ENCODE results near the gene CDH13. TPM values are rescaled to one million over a fixed set of nuclear protein-coding genes. Genes with fewer than 3 reads are reported as not detected.

CDH13 gene
- total and polyA plus RNA-seq, 2 of the 8 experiments (the other 6 are each of a cell fraction or from before 2014, with no cell fraction given): 2.3 to 2.4 TPM

DNA sequence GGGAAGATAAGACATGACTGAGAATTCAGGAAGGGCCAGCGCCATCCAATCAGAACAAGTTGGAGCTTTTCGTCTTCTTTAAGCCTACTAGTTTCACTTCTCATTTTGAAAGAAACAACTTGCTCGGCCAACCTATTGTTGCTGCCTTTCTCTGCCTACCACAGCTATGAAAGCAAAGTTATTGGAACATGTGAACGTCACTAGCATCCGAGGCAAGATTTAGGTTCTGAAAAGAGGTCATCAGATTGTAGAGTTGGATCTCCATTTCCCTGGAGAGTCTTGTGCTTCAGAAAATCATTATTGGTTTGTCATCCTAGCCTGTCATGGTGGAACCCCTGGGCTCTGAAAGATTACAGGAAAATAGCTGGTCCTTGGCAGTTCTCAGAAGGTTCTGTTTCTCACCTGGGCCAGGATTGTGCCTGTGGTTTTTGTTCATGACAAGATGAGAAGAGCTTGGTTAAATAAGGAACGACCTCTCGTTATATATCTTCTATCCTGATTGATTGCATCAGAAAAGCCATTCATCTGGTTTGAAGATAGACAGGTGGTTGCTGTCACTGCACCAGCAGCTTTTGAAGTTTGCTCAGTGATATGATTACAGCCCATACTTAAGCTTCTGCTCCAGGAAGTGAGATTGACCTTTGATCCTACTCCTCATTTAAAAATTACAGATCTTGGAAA lies 25.3 kb downstream of the CDH13 start:
- no peak overlapping the region for H4K91ac ChIP-seq (replicated peaks; ENCODE audit: insufficient read length, low read length)
- no peak overlapping the region for H3K4ac ChIP-seq (replicated peaks; ENCODE audit: insufficient read length, low read depth, low read length)
- H2AFZ ChIP-seq (ENCODE audit: low read length): no peak overlapping the region
- no peaks in the 10 kb centered on the region for H4K20me1 ChIP-seq (replicated peaks in 1 of 2; ENCODE audit: control insufficient read depth in 1 of 2, insufficient read depth in 2 of 2, low read length in 2 of 2)
- POLR2A ChIA-PET (ENCODE audit: partially characterized antibody): interaction anchor here (0.7 kb wide), 1 partner anchor 56 kb away, joined by 3 read pairs; no protein-coding TSS in a partner anchor
- no peaks in the 10 kb centered on the region; the same call in 1 of the 2 replicates for H3K79me1 ChIP-seq (ENCODE audit: low read depth, low read length)
- no peak for FAIRE-seq
- H3K18ac ChIP-seq (ENCODE audit: extremely low read depth, low read length): no peak overlapping the region
- no peak overlapping the region for H3K27ac ChIP-seq (ENCODE audit: low read depth, low read length)
- no peaks in the 10 kb centered on the region; a peak in 1 of 7 replicates for H3K4me1 ChIP-seq (replicated peaks in 1 of 4; ENCODE audit: control insufficient read depth in 3 of 4, insufficient read depth in 4 of 4, low read length in 3 of 4)
- H2AK5ac ChIP-seq (ENCODE audit: low read depth, low read length): no peak overlapping the region
- H3K9ac ChIP-seq (replicated peaks in 1 of 4; ENCODE audit: extremely low read depth in 1 of 4, low read depth in 3 of 4, low read length in 3 of 4): no peak overlapping the region
- H3K14ac ChIP-seq (ENCODE audit: insufficient read length): no peak overlapping the region
- no peak overlapping the region for H2BK12ac ChIP-seq (ENCODE audit: low read depth, low read length)
- no peaks in the 10 kb centered on the region; the same call in 1 of the 2 replicates for H3K23me2 ChIP-seq (ENCODE audit: low read depth, low read length)
- WGBS, 2 experiments (ENCODE audit: extremely low coverage in 1 of 2, insufficient coverage in 1 of 2, insufficient read length in 1 of 2, insufficient replicate concordance in 2 of 2, low coverage in 1 of 2, low lambda C conversion rate in 2 of 2, missing lambda C conversion rate in 1 of 2): 91% methylated on average over 7 of the region's 7 CpGs; no CpG with 5 or more reads in 1 of the 2 experiments
- no peak for TF ChIP-seq POLR2A (IDR thresholded peaks at IDR 0.05; ENCODE audit: control extremely low read depth in 1 of 2, low read depth in 2 of 2, low read length in 2 of 2)
- TF ChIP-seq CEBPB (IDR thresholded peaks at IDR 0.05; ENCODE audit: low read depth, low read length): no peak
- H3K36me3 ChIP-seq (ENCODE audit: control insufficient read depth in 2 of 4, insufficient read depth in 4 of 4, low read length in 3 of 4): no peaks in the 10 kb centered on the region
- no peak overlapping the region for H4K5ac ChIP-seq (ENCODE audit: insufficient read length, low read depth, low read length)
- no peak overlapping the region for H3K4me2 ChIP-seq (ENCODE audit: insufficient read depth in 1 of 2, low read depth in 2 of 2, low read length in 2 of 2)
- H2BK120ac ChIP-seq (replicated peaks; ENCODE audit: low read depth, low read length): no peak overlapping the region
- no peak overlapping the region for H2BK20ac ChIP-seq (ENCODE audit: low read length)
- no peaks in the 10 kb centered on the region for H3K79me2 ChIP-seq (ENCODE audit: control insufficient read depth in 1 of 2, insufficient read depth in 2 of 2, low read length in 2 of 2)
- CTCF ChIA-PET (ENCODE audit: partially characterized antibody): interaction anchor here (0.5 to 5.9 kb wide), 3 partner anchors 12 to 388 kb away, joined by 3 to 37 read pairs (median 4); no protein-coding TSS in a partner anchor
- no peaks in the 10 kb centered on the region for H3K27me3 ChIP-seq (replicated peaks in 1 of 4; ENCODE audit: control insufficient read depth in 3 of 4, extremely low read depth in 1 of 4, insufficient read depth in 3 of 4, low read length in 3 of 4)
- no peak overlapping the region for H3K56ac ChIP-seq (replicated peaks; ENCODE audit: insufficient read length, low read depth, low read length)
- H2BK15ac ChIP-seq (ENCODE audit: low read length): no peak overlapping the region
- no peak overlapping the region for H4K8ac ChIP-seq (ENCODE audit: extremely low read depth, insufficient read depth, low read length)
- no peak for DNase-seq (ENCODE audit: low read depth in 1 of 2, low spot score in 2 of 2)
- H3K23ac ChIP-seq (ENCODE audit: insufficient read length): no peak overlapping the region
- H3K4me3 ChIP-seq (ENCODE audit: extremely low read depth in 1 of 4, insufficient read depth in 2 of 4, low read depth in 3 of 4, low read length in 4 of 4): no peak overlapping the region
- H2BK5ac ChIP-seq (ENCODE audit: low read depth, low read length): no peak overlapping the region
- no peaks in the 10 kb centered on the region for H3K9me3 ChIP-seq (ENCODE audit: insufficient read depth in 2 of 2, low read depth in 1 of 2, low read length in 1 of 2)
